OCI-M2 (cell line): Measurements from ENCODE around the gene SLC43A1.
"Not testable (repeated sequence)": the region's sequence is repeated elsewhere in the genome, so short reads cannot be mapped to it uniquely, and the experiment has no call there.

Experiments used
- DNase-seq: peaks from one replicate; lab custom pipeline; 2025; ENCODE audit not compliant: unreplicated experiment; lab: John Stamatoyannopoulos, UW

The SLC43A1 gene

GRCh38 chr11:57461841-57462489 lies 53.5 kb downstream of the SLC43A1 start:
- no peak for DNase-seq

DNA sequence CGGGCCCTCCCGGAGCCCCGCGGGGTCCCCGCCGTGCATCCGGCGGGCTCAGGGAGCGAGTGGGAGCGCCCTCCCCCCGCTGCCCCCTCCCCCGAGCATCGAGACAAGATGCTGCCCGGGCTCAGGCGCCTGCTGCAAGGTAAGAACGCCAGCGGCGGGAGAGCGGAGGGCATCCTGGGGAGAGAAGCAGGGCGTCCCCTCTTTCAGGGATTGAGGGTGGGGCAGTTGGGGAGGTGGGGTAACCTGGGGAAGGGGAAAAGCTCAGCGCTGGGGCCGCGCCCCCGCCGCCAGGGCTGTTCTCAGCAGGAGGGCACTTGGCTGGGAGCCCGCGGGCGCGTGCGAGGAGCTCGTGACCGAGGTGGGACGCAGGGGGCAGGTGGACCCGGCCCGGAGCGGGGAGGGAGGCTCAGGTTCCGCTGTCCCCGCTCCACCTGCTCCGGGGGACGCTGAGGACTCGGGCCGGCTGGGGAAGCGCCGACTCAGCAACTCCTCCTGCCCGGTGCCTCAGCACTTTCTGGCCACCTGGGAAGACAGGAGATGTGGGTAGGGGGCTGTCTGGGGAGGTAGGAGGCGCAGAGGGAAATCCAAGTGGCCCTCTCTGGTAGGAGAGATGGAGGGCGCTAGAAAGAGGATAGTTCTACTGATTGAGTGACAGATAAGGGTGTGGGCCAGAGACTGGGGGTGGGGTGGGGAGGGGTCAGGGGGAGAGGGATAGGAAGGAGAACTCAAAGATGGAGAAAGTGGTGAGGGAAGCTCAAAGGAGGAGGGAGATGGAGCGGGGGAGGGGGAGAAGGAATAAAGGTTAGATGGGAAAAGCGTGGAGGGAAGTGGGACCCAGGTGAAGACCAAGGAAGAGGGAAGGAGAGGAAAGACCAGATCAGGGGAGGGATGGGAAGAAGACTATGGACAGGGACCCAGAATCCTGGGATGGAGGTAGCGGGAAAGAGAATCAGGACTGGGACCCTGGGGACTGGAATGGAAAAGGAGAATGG lies 54.4 kb downstream of the SLC43A1 start:
- no peak for DNase-seq

- DNase-seq = no peak
Measured at GRCh38 chr11:57460022-57460757, 55.3 kb downstream of the SLC43A1 start, which contains the start of gene RTN4RL2. TSS of gene RTN4RL2 (plus strand) at chr11:57460528. CDS start at chr11:57460866, 338 bp downstream.

GRCh38 chr11:57459164-57460021 lies 56.1 kb downstream of the SLC43A1 start:
- DNase-seq = no peak

- DNase-seq = no peak
Measured at GRCh38 chr11:57458410-57459163, 56.9 kb downstream of the SLC43A1 start.

DNA sequence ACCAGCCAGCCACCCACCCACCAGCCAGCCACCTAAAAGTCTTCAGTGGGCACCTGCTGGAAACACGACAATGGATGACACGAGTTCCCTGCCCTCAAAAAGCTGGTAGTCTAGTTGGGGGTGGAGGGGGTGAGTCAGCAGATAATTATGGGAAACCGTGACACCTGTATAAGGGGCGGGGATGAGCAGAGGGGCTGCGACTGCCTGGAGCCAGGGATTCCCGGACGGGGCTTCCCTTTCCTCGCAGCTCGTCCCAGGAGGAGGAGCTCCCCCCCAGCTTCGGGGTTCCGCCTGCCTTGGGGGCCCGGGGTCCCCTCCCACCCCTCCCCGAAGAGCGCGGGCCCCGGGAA lies 57.5 kb downstream of the SLC43A1 start:
- no peak for DNase-seq

DNA sequence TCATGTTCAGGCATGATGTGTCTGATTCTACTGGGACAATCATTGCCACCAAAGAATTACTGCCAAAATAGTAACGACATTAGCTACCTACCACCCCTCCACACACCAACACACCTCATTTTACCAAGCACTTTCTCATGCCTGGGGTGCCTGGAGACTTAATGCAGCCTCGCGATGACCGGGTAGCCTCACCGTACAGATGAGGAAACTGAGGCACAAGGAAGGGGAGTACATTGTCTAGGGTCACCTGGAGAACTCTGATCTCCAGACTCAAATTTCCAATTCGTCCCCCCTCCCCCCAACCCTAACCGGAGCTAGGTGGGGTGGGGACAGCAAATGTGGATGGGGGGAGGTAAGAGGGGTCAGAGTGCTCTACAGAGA lies 57.9 kb downstream of the SLC43A1 start:
- no peak for DNase-seq

- DNase-seq = peak; percentile 37
Measured at GRCh38 chr11:57456960-57457642, 58.4 kb downstream of the SLC43A1 start.

- DNase-seq = no peak
Measured at GRCh38 chr11:57453543-57454177, 61.8 kb downstream of the SLC43A1 start.

DNA sequence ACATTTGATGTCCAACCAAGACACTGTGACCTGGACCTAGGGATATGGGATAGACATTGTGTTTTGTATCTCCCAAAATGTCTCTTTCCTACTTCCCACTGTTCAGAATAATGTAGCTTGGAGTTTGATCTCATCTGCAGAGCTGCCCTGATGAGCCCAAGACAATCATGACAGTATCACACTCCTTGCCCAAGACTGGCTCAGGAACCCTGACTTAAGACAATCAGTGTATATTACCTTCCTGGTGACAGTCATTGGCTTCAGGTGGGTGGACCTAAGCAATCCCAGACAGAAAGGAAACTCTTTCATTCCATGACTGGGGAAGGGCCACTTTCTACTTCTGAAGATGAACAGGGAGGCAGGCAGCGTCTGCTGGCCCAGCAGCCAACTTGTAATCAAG lies 69.4 kb downstream of the SLC43A1 start:
- no peak for DNase-seq

DNA sequence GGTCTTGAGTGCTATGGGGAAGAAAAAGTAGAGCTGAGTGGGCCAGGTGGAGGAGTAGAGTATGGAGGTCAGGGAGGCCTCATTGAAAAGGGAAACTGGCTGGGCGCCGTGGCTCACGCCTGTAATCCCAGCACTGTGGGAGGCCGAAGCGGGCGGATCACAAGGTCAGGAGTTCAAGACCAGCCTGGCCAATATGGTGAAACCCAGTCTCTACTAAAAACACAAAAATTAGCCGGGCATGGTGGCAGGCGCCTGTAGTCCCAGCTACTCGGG lies 70.4 kb downstream of the SLC43A1 start:
- DNase-seq = not testable (repeated sequence)

DNA sequence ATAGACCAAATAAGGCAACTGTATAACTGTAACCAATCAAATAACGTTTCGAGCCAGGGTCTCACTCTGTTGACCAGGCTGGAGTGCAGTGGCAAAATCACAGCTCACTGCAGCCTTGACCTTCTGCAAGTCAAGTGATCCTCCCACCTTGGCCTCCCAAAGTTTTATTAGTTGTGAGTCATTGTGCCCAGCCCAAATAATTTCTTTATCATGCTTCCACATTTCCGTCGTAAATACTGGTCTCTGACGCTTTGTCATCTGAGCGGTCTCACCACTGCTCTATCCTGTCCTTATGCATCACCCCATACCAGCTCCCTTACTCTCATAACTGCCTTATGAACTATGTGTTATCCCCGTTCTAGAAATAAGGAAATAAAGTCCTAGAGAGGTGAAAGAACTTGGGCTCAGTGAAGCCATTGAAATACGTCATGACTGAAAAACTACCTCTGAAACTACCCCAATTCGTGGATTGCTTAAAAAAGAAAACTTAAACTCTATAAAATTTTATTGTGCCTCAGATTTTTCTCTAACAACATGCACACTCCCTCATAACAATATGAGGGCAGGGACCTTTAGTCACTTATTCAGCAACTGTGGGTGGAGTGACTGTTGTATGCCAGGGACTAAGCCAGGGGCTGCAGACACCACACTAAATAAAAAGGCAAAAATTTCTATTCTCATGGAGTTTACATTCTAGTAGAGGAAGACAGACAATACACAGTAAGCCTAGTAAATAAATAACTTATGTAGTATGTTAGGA lies 71.0 kb downstream of the SLC43A1 start:
- no peak for DNase-seq

DNA sequence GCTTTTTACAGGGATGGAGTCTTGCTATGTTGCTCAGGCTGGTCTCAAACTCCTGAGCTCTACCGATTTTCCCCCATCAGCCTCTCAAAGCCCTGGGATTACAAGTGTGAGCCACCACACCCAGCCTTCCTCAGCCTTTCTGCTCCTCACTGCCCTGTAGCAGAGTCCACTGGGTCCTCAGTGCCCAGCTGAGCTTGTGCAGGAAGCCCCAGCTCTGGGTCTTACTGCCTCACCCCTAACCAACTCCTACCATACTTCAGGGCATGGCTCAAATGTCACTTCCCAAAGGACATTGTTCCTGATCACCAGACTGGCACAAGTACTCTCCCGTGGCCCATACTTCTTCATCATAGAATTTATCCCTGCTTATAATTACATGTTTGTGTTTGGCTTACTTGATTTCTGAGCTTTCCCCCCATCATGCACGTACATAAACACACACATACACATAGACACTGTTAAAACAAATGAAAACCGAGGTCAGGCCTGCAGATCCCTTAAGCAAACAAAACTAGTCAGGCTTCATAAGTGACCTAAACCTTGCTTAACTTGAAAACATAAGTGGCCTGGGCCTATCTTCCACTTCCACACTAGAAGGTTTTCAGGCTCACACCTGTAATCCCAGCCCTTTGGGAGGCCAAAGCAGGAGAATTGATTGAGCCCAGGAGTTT lies 74.6 kb downstream of the SLC43A1 start:
- no peak for DNase-seq

GRCh38 chr11:57439786-57440185 lies 75.7 kb downstream of the SLC43A1 start:
- no peak for DNase-seq

DNA sequence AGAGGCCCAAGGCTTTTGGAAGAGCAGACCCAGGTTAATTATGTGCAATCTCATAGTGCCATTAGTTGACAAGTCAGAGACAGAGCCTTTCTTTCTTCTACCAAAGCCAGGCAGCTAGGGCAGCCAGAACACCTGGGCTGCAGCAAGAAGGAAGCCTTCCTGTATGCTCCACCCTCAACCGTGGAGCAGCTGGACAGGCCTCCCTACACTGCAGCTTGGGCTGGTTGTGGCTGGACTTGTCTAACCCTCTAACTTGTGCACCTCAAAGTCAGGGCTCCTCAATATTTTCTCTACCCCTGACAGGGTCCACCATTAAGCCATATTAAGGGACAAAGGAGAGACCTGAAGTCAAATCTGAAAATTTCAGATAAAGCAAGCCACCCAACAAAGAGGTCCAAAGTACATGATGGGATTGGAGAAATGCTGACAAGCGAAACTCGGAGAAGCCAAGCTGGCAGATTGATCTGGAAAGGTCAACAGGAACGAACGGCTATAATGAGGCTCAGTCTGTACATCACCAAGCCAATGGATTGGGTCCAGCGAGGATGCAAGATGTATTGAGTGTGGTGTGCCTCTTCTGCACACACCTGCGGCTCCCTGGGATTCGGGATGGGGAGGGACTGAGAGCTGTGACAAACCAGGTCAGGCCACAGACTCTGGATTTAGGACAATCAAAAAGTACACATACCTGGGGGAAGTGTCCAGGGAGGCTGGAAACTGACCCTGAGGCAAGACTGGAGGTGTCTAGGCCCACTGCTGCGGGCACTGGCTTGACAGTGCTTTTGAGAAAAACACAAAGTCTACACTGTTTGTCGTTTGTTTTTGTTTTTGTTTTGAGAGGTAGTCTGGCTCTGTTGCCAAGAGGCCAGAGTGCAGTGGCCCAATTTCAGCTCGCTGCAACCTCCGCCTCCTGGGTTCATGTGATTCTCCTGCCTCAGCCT lies 76.9 kb downstream of the SLC43A1 start:
- DNase-seq = no peak

DNA sequence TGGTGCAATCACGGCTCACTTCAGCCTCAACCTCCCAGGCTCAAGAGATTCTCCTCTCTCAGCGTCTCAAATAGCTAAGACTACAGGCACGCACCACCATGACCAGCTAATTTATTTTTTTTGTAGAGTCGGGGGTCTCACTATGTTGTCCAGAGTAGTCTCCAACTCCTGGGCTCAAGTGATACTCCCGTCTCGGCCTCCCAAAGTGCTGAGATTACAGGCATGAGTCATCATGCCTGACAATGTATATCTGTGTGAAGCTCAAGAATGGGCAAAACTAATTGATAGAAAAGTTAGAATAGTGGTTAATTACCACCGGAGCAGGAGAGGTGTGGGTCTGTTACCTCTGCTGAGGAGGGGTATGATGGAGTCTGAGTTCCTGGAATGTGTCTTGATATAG lies 79.5 kb downstream of the SLC43A1 start:
- DNase-seq = no peak
